ENCODE data around the gene VEPH1.

The VEPH1 gene

GRCh38 chr3:157300094-157300493 is 203.1 kb downstream of the VEPH1 start:
- H3K79me1 ChIP-seq (ENCODE audit: low read length), result no peaks in the 10 kb centered on the region
- H4K8ac ChIP-seq (ENCODE audit: low read depth, low read length), result no peak overlapping the region
- no peak overlapping the region for H3K23ac ChIP-seq (ENCODE audit: low read length)
- WGBS (ENCODE audit: extremely low coverage, insufficient coverage, low lambda C conversion rate), result no CpG with 5 or more reads among the region's 2 CpGs
- H3K4me2 ChIP-seq (ENCODE audit: low read length), result no peak overlapping the region
- no peak overlapping the region for H3K18ac ChIP-seq (ENCODE audit: low read length)
- H3K4me3 ChIP-seq (ENCODE audit: low read length), result no peak overlapping the region
- no peak overlapping the region for H2BK120ac ChIP-seq (ENCODE audit: low read depth, low read length)
- H3K4me1 ChIP-seq (ENCODE audit: control insufficient read depth, low read depth, low read length), result no peaks in the 10 kb centered on the region
- H2AK5ac ChIP-seq (ENCODE audit: low read length), result no peak overlapping the region
- H3K4ac ChIP-seq (ENCODE audit: low read depth, low read length), result no peak overlapping the region
- no peak overlapping the region for H3K9ac ChIP-seq (ENCODE audit: low read length)
- H3K36me3 ChIP-seq (ENCODE audit: control insufficient read depth, insufficient read depth, low read length), result no peaks in the 10 kb centered on the region
- no peak overlapping the region for H2BK5ac ChIP-seq (ENCODE audit: low read length)
- no peak for DNase-seq
- H3K27ac ChIP-seq (ENCODE audit: low read depth, low read length), result no peak overlapping the region
- H3K27me3 ChIP-seq (ENCODE audit: insufficient read depth, low read length, poor library complexity), result no peaks in the 10 kb centered on the region
- H3K79me2 ChIP-seq (ENCODE audit: control insufficient read depth, insufficient read depth, low read length), result no peaks in the 10 kb centered on the region
- no peak overlapping the region for H4K5ac ChIP-seq (ENCODE audit: low read length)
- no peak overlapping the region for H2BK15ac ChIP-seq (replicated peaks; ENCODE audit: low read depth)
- H3K56ac ChIP-seq (ENCODE audit: low read length), result no peak overlapping the region

- Histone ChIP-seq H4K5ac (ENCODE audit: low read length) (no peak overlapping the region), H3K9ac (ENCODE audit: low read length) (no peak overlapping the region), H3K4me3 (ENCODE audit: low read length) (no peak overlapping the region), H2BK15ac (replicated peaks; ENCODE audit: low read depth) (no peak overlapping the region), H3K27me3 (ENCODE audit: insufficient read depth, low read length, poor library complexity) (no peaks in the 10 kb centered on the region), H3K56ac (ENCODE audit: low read length) (no peak overlapping the region), H3K36me3 (ENCODE audit: control insufficient read depth, insufficient read depth, low read length) (no peaks in the 10 kb centered on the region), H3K79me2 (ENCODE audit: control insufficient read depth, insufficient read depth, low read length) (no peaks in the 10 kb centered on the region), H3K79me1 (ENCODE audit: low read length) (no peaks in the 10 kb centered on the region), H2BK5ac (ENCODE audit: low read length) (no peak overlapping the region), H3K27ac (ENCODE audit: low read depth, low read length) (no peak overlapping the region), H3K23ac (ENCODE audit: low read length) (no peak overlapping the region), H2BK120ac (ENCODE audit: low read depth, low read length) (no peak overlapping the region), H3K18ac (ENCODE audit: low read length) (no peak overlapping the region), H3K4me2 (ENCODE audit: low read length) (no peak overlapping the region), H3K4me1 (ENCODE audit: control insufficient read depth, low read depth, low read length) (no peaks in the 10 kb centered on the region), H2AK5ac (ENCODE audit: low read length) (no peak overlapping the region), H3K4ac (ENCODE audit: low read depth, low read length) (no peak overlapping the region), H4K8ac (ENCODE audit: low read depth, low read length) (no peak overlapping the region)
- DNase-seq, result no peak
- 100% methylated on average over 2 of the region's 6 CpGs for WGBS (ENCODE audit: extremely low coverage, insufficient coverage, low lambda C conversion rate)
Observed at GRCh38 chr3:157297328-157297915, 205.8 kb downstream of the VEPH1 start.

GRCh38 chr3:157294953-157295352 is 208.3 kb downstream of the VEPH1 start:
- no peak overlapping the region for H3K4me3 ChIP-seq (ENCODE audit: low read length)
- no peaks in the 10 kb centered on the region for H3K79me1 ChIP-seq (ENCODE audit: low read length)
- no peak overlapping the region for H3K23ac ChIP-seq (ENCODE audit: low read length)
- H3K18ac ChIP-seq (ENCODE audit: low read length), result no peak overlapping the region
- no peaks in the 10 kb centered on the region for H3K79me2 ChIP-seq (ENCODE audit: control insufficient read depth, insufficient read depth, low read length)
- no peak overlapping the region for H2BK120ac ChIP-seq (ENCODE audit: low read depth, low read length)
- no peak for DNase-seq
- no peak overlapping the region for H3K56ac ChIP-seq (ENCODE audit: low read length)
- no peak overlapping the region for H2BK5ac ChIP-seq (ENCODE audit: low read length)
- H3K36me3 ChIP-seq (ENCODE audit: control insufficient read depth, insufficient read depth, low read length), result no peaks in the 10 kb centered on the region
- H4K5ac ChIP-seq (ENCODE audit: low read length), result no peak overlapping the region
- H2BK15ac ChIP-seq (replicated peaks; ENCODE audit: low read depth), result no peak overlapping the region
- no peak overlapping the region for H4K8ac ChIP-seq (ENCODE audit: low read depth, low read length)
- H3K4me2 ChIP-seq (ENCODE audit: low read length), result no peak overlapping the region
- H3K4me1 ChIP-seq (ENCODE audit: control insufficient read depth, low read depth, low read length), result no peaks in the 10 kb centered on the region
- no peak overlapping the region for H2AK5ac ChIP-seq (ENCODE audit: low read length)
- H3K27ac ChIP-seq (ENCODE audit: low read depth, low read length), result no peak overlapping the region
- no peak overlapping the region for H3K4ac ChIP-seq (ENCODE audit: low read depth, low read length)
- H3K27me3 ChIP-seq (ENCODE audit: insufficient read depth, low read length, poor library complexity), result no peaks in the 10 kb centered on the region
- no peak overlapping the region for H3K9ac ChIP-seq (ENCODE audit: low read length)

GRCh38 chr3:157294491-157294890 is 208.7 kb downstream of the VEPH1 start:
- no CpG with 5 or more reads among the region's 1 CpG for WGBS (ENCODE audit: extremely low coverage, insufficient coverage, low lambda C conversion rate)
- H3K27ac ChIP-seq (ENCODE audit: low read depth, low read length), result no peak overlapping the region
- DNase-seq, result no peak

GRCh38 chr3:157290766-157291165 is 212.4 kb downstream of the VEPH1 start:
- no peak overlapping the region for H2BK5ac ChIP-seq (ENCODE audit: low read length)
- H3K9ac ChIP-seq (ENCODE audit: low read length), result no peak overlapping the region
- no peak overlapping the region for H4K8ac ChIP-seq (ENCODE audit: low read depth, low read length)

More at GRCh38 chr3:157294491-157294890, 208.7 kb downstream of the VEPH1 start:
- H3K27me3 ChIP-seq (ENCODE audit: insufficient read depth, low read length, poor library complexity), result no peaks in the 10 kb centered on the region
- no peak overlapping the region for H3K9ac ChIP-seq (ENCODE audit: low read length)
- no peak overlapping the region for H4K8ac ChIP-seq (ENCODE audit: low read depth, low read length)
- H2AK5ac ChIP-seq (ENCODE audit: low read length), result no peak overlapping the region
- H2BK15ac ChIP-seq (replicated peaks; ENCODE audit: low read depth), result no peak overlapping the region
- no peaks in the 10 kb centered on the region for H3K4me1 ChIP-seq (ENCODE audit: control insufficient read depth, low read depth, low read length)
- no peaks in the 10 kb centered on the region for H3K79me2 ChIP-seq (ENCODE audit: control insufficient read depth, insufficient read depth, low read length)
- H3K56ac ChIP-seq (ENCODE audit: low read length), result no peak overlapping the region
- no peaks in the 10 kb centered on the region for H3K36me3 ChIP-seq (ENCODE audit: control insufficient read depth, insufficient read depth, low read length)
- H3K18ac ChIP-seq (ENCODE audit: low read length), result no peak overlapping the region
- H3K4me2 ChIP-seq (ENCODE audit: low read length), result no peak overlapping the region
- no peaks in the 10 kb centered on the region for H3K79me1 ChIP-seq (ENCODE audit: low read length)
- no peak overlapping the region for H3K4ac ChIP-seq (ENCODE audit: low read depth, low read length)
- no peak overlapping the region for H2BK5ac ChIP-seq (ENCODE audit: low read length)
- no peak overlapping the region for H4K5ac ChIP-seq (ENCODE audit: low read length)
- no peak overlapping the region for H2BK120ac ChIP-seq (ENCODE audit: low read depth, low read length)
- H3K23ac ChIP-seq (ENCODE audit: low read length), result no peak overlapping the region
- H3K4me3 ChIP-seq (ENCODE audit: low read length), result no peak overlapping the region

GRCh38 chr3:157285966-157286365 is 217.2 kb downstream of the VEPH1 start:
- H4K8ac ChIP-seq (ENCODE audit: low read depth, low read length), result no peak overlapping the region
- H2BK15ac ChIP-seq (replicated peaks; ENCODE audit: low read depth), result no peak overlapping the region
- no peak overlapping the region for H2AK5ac ChIP-seq (ENCODE audit: low read length)
- H2BK120ac ChIP-seq (ENCODE audit: low read depth, low read length), result no peak overlapping the region
- no peak overlapping the region for H2BK5ac ChIP-seq (ENCODE audit: low read length)
- no CpG with 5 or more reads among the region's 2 CpGs for WGBS (ENCODE audit: extremely low coverage, insufficient coverage, low lambda C conversion rate)
- H4K5ac ChIP-seq (ENCODE audit: low read length), result no peak overlapping the region
- no peaks in the 10 kb centered on the region for H3K4me1 ChIP-seq (ENCODE audit: control insufficient read depth, low read depth, low read length)
- no peaks in the 10 kb centered on the region for H3K79me1 ChIP-seq (ENCODE audit: low read length)
- H3K18ac ChIP-seq (ENCODE audit: low read length), result no peak overlapping the region
- H3K27me3 ChIP-seq (ENCODE audit: insufficient read depth, low read length, poor library complexity), result no peaks in the 10 kb centered on the region
- H3K4me3 ChIP-seq (ENCODE audit: low read length), result no peak overlapping the region
- H3K79me2 ChIP-seq (ENCODE audit: control insufficient read depth, insufficient read depth, low read length), result no peaks in the 10 kb centered on the region
- no peak overlapping the region for H3K56ac ChIP-seq (ENCODE audit: low read length)
- no peak overlapping the region for H3K23ac ChIP-seq (ENCODE audit: low read length)
- H3K36me3 ChIP-seq (ENCODE audit: control insufficient read depth, insufficient read depth, low read length), result no peaks in the 10 kb centered on the region
- H3K27ac ChIP-seq (ENCODE audit: low read depth, low read length), result no peak overlapping the region
- DNase-seq, result no peak
- H3K4ac ChIP-seq (ENCODE audit: low read depth, low read length), result no peak overlapping the region
- no peak overlapping the region for H3K4me2 ChIP-seq (ENCODE audit: low read length)
- H3K9ac ChIP-seq (ENCODE audit: low read length), result no peak overlapping the region

More at GRCh38 chr3:157290766-157291165, 212.4 kb downstream of the VEPH1 start:
- Histone ChIP-seq H3K18ac (ENCODE audit: low read length) (no peak overlapping the region), H3K27me3 (ENCODE audit: insufficient read depth, low read length, poor library complexity) (no peaks in the 10 kb centered on the region), H3K36me3 (ENCODE audit: control insufficient read depth, insufficient read depth, low read length) (no peaks in the 10 kb centered on the region), H3K4me2 (ENCODE audit: low read length) (no peak overlapping the region), H3K56ac (ENCODE audit: low read length) (no peak overlapping the region), H3K4ac (ENCODE audit: low read depth, low read length) (no peak overlapping the region), H3K23ac (ENCODE audit: low read length) (no peak overlapping the region), H3K4me1 (ENCODE audit: control insufficient read depth, low read depth, low read length) (no peaks in the 10 kb centered on the region), H2BK15ac (replicated peaks; ENCODE audit: low read depth) (no peak overlapping the region), H3K4me3 (ENCODE audit: low read length) (no peak overlapping the region), H3K79me2 (ENCODE audit: control insufficient read depth, insufficient read depth, low read length) (no peaks in the 10 kb centered on the region), H2BK120ac (ENCODE audit: low read depth, low read length) (no peak overlapping the region), H4K5ac (ENCODE audit: low read length) (no peak overlapping the region), H3K27ac (ENCODE audit: low read depth, low read length) (no peak overlapping the region), H3K79me1 (ENCODE audit: low read length) (no peaks in the 10 kb centered on the region), H2AK5ac (ENCODE audit: low read length) (no peak overlapping the region)
- no CpG with 5 or more reads among the region's 2 CpGs for WGBS (ENCODE audit: extremely low coverage, insufficient coverage, low lambda C conversion rate)
- no peak for DNase-seq

All from mesendoderm (in vitro differentiated cells).